H1 (cell line): ENCODE measurements around the gene KCNH1. TPM values are rescaled to one million over a fixed set of nuclear protein-coding genes. Genes with fewer than 3 reads are reported as not detected.

ENCODE experiments used
- CTCF ChIA-PET: fragments of 300-600 bp; sonication (Branson Sonifier 250); formaldehyde crosslinking; loops from one replicate; lab custom pipeline; 2021; ENCODE audit not compliant: partially characterized antibody; lab: Charles Lee
- POLR2A ChIA-PET: fragments of 300-600 bp; sonication (Branson Sonifier 250); formaldehyde crosslinking; loops from one replicate; lab custom pipeline; 2021; ENCODE audit warnings: inconsistent platforms; ENCODE audit not compliant: partially characterized antibody; lab: Charles Lee
- DNase-seq, 2 experiments: peaks; one replicate each; pipeline versions ENCODE4 v3.0.0 to v3.0.0-alpha.2; 2010 to 2022; ENCODE audit warnings: low spot score in 2 of 2, low read depth in 1 of 2, mixed read lengths in 1 of 2
- FAIRE-seq: peaks from 2 replicates; lab custom pipeline; 2011; peaks lifted over from hg19 to GRCh38; lab: Jason Lieb, UNC
- H2AFZ ChIP-seq: 2 replicates; pipeline ENCODE4 v1.8.1; 2012; ENCODE audit warnings: low read length, inconsistent platforms
- H2AK5ac ChIP-seq: 2 replicates; pipeline ENCODE4 v1.6.1; 2013; ENCODE audit warnings: low read depth, low read length
- H2BK120ac ChIP-seq: replicated peaks from 2 replicates; pipeline ENCODE3; 2013; ENCODE audit warnings: low read depth, low read length, inconsistent platforms
- H2BK12ac ChIP-seq: 2 replicates; pipeline ENCODE4 v1.6.1; 2013; ENCODE audit warnings: low read depth, low read length
- H2BK15ac ChIP-seq: 2 replicates; pipeline ENCODE4 v1.6.1; 2013; ENCODE audit warnings: low read length
- H2BK20ac ChIP-seq: 2 replicates; pipeline ENCODE4 v1.6.1; 2013; ENCODE audit warnings: low read length
- H2BK5ac ChIP-seq: 2 replicates; pipeline ENCODE4 v1.6.1; 2013; ENCODE audit warnings: low read depth, low read length
- H3K14ac ChIP-seq: 2 replicates; pipeline ENCODE4 v1.6.1; 2013; ENCODE audit warnings: inconsistent platforms; ENCODE audit not compliant: insufficient read length
- H3K18ac ChIP-seq: 2 replicates; pipeline ENCODE4 v1.6.1; 2013; ENCODE audit warnings: low read length; ENCODE audit errors: extremely low read depth
- H3K23ac ChIP-seq: 2 replicates; pipeline ENCODE4 v1.6.1; 2013; ENCODE audit warnings: inconsistent platforms; ENCODE audit not compliant: insufficient read length
- H3K23me2 ChIP-seq: 2 replicates; pipeline ENCODE4 v1.6.1; 2013; ENCODE audit warnings: low read depth, low read length
- H3K27ac ChIP-seq: 2 replicates; pipeline ENCODE4 v1.6.1; 2011; ENCODE audit warnings: low read depth, low read length, inconsistent platforms
- H3K27me3 ChIP-seq, 4 experiments: replicated peaks in 1 of 4; 1 replicate in 1 of 4; 2 replicates in 3 of 4; pipeline versions ENCODE4 v1.6.1 to v1.8.1; 2011 to 2013; ENCODE audit warnings: low read length in 3 of 4, mild to moderate bottlenecking in 3 of 4, inconsistent platforms in 2 of 4, mixed read lengths in 2 of 4, moderate library complexity in 1 of 4; ENCODE audit not compliant: control insufficient read depth in 3 of 4, insufficient read depth in 3 of 4; ENCODE audit errors: extremely low read depth in 1 of 4
- H3K36me3 ChIP-seq, 4 experiments: 2 replicates each; pipeline versions ENCODE4 v1.6.1 to v1.8.1; 2011 to 2013; ENCODE audit warnings: mild to moderate bottlenecking in 4 of 4, low read length in 3 of 4, moderate library complexity in 2 of 4, control low read depth in 1 of 4, inconsistent platforms in 1 of 4; ENCODE audit not compliant: insufficient read depth in 4 of 4, control insufficient read depth in 2 of 4
- H3K4ac ChIP-seq: replicated peaks from 2 replicates; pipeline ENCODE3; 2013; ENCODE audit warnings: low read length, low read depth, mixed read lengths, inconsistent platforms; ENCODE audit not compliant: insufficient read length
- H3K4me1 ChIP-seq, 4 experiments: replicated peaks in 1 of 4; 1 replicate in 1 of 4; 2 replicates in 3 of 4; pipeline versions ENCODE4 v1.6.1 to v1.8.1; 2011 to 2013; ENCODE audit warnings: low read length in 3 of 4, inconsistent platforms in 2 of 4, mixed read lengths in 1 of 4; ENCODE audit not compliant: insufficient read depth in 4 of 4, control insufficient read depth in 3 of 4
- H3K4me2 ChIP-seq, 2 experiments: 2 replicates each; pipeline versions ENCODE4 v1.6.1 to v1.8.1; 2011 to 2013; ENCODE audit warnings: low read depth in 2 of 2, low read length in 2 of 2, control low read depth in 1 of 2, inconsistent platforms in 1 of 2, mild to moderate bottlenecking in 1 of 2; ENCODE audit not compliant: insufficient read depth in 1 of 2
- H3K4me3 ChIP-seq, 4 experiments: fragments of 200-600, 300-600 bp in 1 of 4; sonication (generic), shearing (Covaris generic), sonication (Bioruptor Twin) in 1 of 4; 2 replicates each; pipeline versions ENCODE4 v1.5.1 to v1.8.1; 2011 to 2016; ENCODE audit warnings: low read length in 4 of 4, low read depth in 3 of 4, control low read depth in 2 of 4, inconsistent platforms in 2 of 4, mild to moderate bottlenecking in 2 of 4, mixed read lengths in 1 of 4, moderate library complexity in 1 of 4; ENCODE audit not compliant: insufficient read depth in 2 of 4; ENCODE audit errors: extremely low read depth in 1 of 4
- H3K56ac ChIP-seq: replicated peaks from 2 replicates; pipeline ENCODE3; 2013; ENCODE audit warnings: low read depth, mild to moderate bottlenecking, mixed read lengths, low read length, inconsistent platforms; ENCODE audit not compliant: insufficient read length
- H3K79me1 ChIP-seq: 2 replicates; pipeline ENCODE4 v1.6.1; 2013; ENCODE audit warnings: low read depth, low read length, control low read depth
- H3K79me2 ChIP-seq, 2 experiments: 2 replicates each; pipeline versions ENCODE4 v1.6.1 to v1.8.1; 2012 to 2013; ENCODE audit warnings: low read length in 2 of 2, mild to moderate bottlenecking in 2 of 2, inconsistent platforms in 1 of 2; ENCODE audit not compliant: insufficient read depth in 2 of 2, control insufficient read depth in 1 of 2
- H3K9ac ChIP-seq, 4 experiments: replicated peaks in 1 of 4; 1 replicate in 1 of 4; 2 replicates in 3 of 4; pipeline versions ENCODE4 v1.6.1 to v1.8.1; 2011 to 2013; ENCODE audit warnings: low read depth in 3 of 4, low read length in 3 of 4, control low read depth in 2 of 4, mild to moderate bottlenecking in 2 of 4, moderate library complexity in 2 of 4, inconsistent platforms in 1 of 4; ENCODE audit errors: extremely low read depth in 1 of 4
- H3K9me3 ChIP-seq, 2 experiments: 2 replicates each; pipeline versions ENCODE4 v1.6.1 to v1.8.1; 2012 to 2013; ENCODE audit warnings: mild to moderate bottlenecking in 2 of 2, moderate library complexity in 2 of 2, control low read depth in 1 of 2, inconsistent platforms in 1 of 2, low read depth in 1 of 2, low read length in 1 of 2, mixed read lengths in 1 of 2; ENCODE audit not compliant: insufficient read depth in 2 of 2
- H4K20me1 ChIP-seq, 2 experiments: replicated peaks in 1 of 2; 2 replicates each; pipeline versions ENCODE3 to v1.8.1; 2011 to 2013; ENCODE audit warnings: inconsistent platforms in 2 of 2, low read length in 2 of 2, mild to moderate bottlenecking in 1 of 2; ENCODE audit not compliant: insufficient read depth in 2 of 2, control insufficient read depth in 1 of 2
- H4K5ac ChIP-seq: 2 replicates; pipeline ENCODE4 v1.6.1; 2013; ENCODE audit warnings: low read length, low read depth, mixed read lengths, inconsistent platforms; ENCODE audit not compliant: insufficient read length
- H4K8ac ChIP-seq: 2 replicates; pipeline ENCODE4 v1.8.0; 2013; ENCODE audit warnings: mild to moderate bottlenecking, moderate library complexity, low read length, inconsistent platforms; ENCODE audit not compliant: insufficient read depth; ENCODE audit errors: extremely low read depth
- H4K91ac ChIP-seq: replicated peaks from 2 replicates; pipeline ENCODE3; 2013; ENCODE audit warnings: low read length, mixed read lengths, inconsistent platforms; ENCODE audit not compliant: insufficient read length
- ATF2 ChIP-seq: IDR thresholded peaks from 2 replicates; pipeline ENCODE4 v1.6.1; 2012; ENCODE audit warnings: low read length, inconsistent platforms
- BACH1 ChIP-seq: IDR thresholded peaks from 2 replicates; pipeline ENCODE4 v1.6.1; 2012; ENCODE audit warnings: low read length, improper control_type of control experiment
- CBX8 ChIP-seq: fragments of 300-800, 300-1000 bp; sonication (generic); IDR thresholded peaks from 2 replicates; pipeline ENCODE4 v1.7.1; 2016; ENCODE audit warnings: low read depth, low read length, borderline replicate concordance
- GABPA ChIP-seq: IDR thresholded peaks from 2 replicates; pipeline ENCODE4 v1.6.1; 2011; ENCODE audit warnings: mild to moderate bottlenecking, low read length, moderate library complexity, borderline replicate concordance; ENCODE audit not compliant: insufficient read depth
- JUN ChIP-seq: IDR thresholded peaks from 2 replicates; pipeline ENCODE4 v1.6.1; 2011; ENCODE audit warnings: low read depth, mild to moderate bottlenecking, improper control_type of control experiment, low read length
- KDM1A ChIP-seq: fragments of 200-600, 300-600 bp; sonication (generic); IDR thresholded peaks from 2 replicates; pipeline ENCODE4 v1.7.1; 2016; ENCODE audit warnings: mild to moderate bottlenecking, low read length, borderline replicate concordance
- KDM4A ChIP-seq: IDR thresholded peaks from one replicate; pipeline ENCODE4 v1.7.1; 2012; ENCODE audit warnings: low read depth, mild to moderate bottlenecking, moderate library complexity, low read length, inconsistent platforms; ENCODE audit not compliant: severe bottlenecking
- KDM5A ChIP-seq: fragments of 200-600 bp; IDR thresholded peaks from 2 replicates; pipeline ENCODE4 v1.7.1; 2012; ENCODE audit warnings: mild to moderate bottlenecking, low read length, inconsistent platforms, mixed read lengths
- SAP30 ChIP-seq: fragments of 300-600 bp; sonication (generic); IDR thresholded peaks from 2 replicates; pipeline ENCODE4 v1.7.1; 2012; ENCODE audit warnings: low read length, moderate library complexity, mild to moderate bottlenecking, inconsistent platforms; ENCODE audit not compliant: insufficient read depth, insufficient replicate concordance
- TAF7 ChIP-seq: optimal IDR thresholded peaks from 2 replicates; pipeline ENCODE3; 2011; ENCODE audit warnings: low read depth, mild to moderate bottlenecking, inconsistent platforms, low read length, moderate library complexity, borderline replicate concordance
- TEAD4 ChIP-seq: IDR thresholded peaks from 2 replicates; pipeline ENCODE4 v1.6.1; 2012; ENCODE audit warnings: low read depth, low read length, inconsistent platforms, mixed read lengths
- WGBS, 2 experiments: shearing (Covaris generic) in 1 of 2; methylation state at CpG; one replicate each; pipeline versions ENCODE4 v1.1.6 to v1.1.7; 2013 to 2015; ENCODE audit warnings: low lambda C conversion rate in 2 of 2, mixed read lengths in 2 of 2, inconsistent platforms in 1 of 2, low coverage in 1 of 2, missing lambda C conversion rate in 1 of 2; ENCODE audit not compliant: insufficient replicate concordance in 2 of 2, insufficient coverage in 1 of 2, insufficient read length in 1 of 2; ENCODE audit errors: extremely low coverage in 1 of 2, missing lambda C conversion rate in 1 of 2; 5-methylcytosine and 5-hydroxymethylcytosine counted together
- polyA plus RNA-seq, 7 experiments: library from polyadenylated mRNA; depleted of rRNA in 3 of 7; stranded (reverse) in 5 of 7; unstranded in 2 of 7; fragments of >200 nt in 5 of 7; fragments of 200-250 nt in 2 of 7; gene quantifications; 1 replicate in 5 of 7; 2 replicates in 1 of 7; 4 replicates in 1 of 7; pipeline versions ENCODE4 v1.2.1 to v1.2.3, GENCODE V29; 2011 to 2013; ENCODE audit warnings: missing spikeins in 2 of 7, mixed read lengths in 2 of 7
- total RNA-seq: library from RNA; stranded (reverse); fragmentation: NEBNext Ultra II Directional; extraction: Animal tissue kit (Norgen Biotek cat#: 25700); gene quantifications from 2 replicates; pipeline ENCODE4 v1.2.1, GENCODE V29; 2021

The KCNH1 gene
- total and polyA plus RNA-seq, 2 of the 8 experiments (the other 6 are each of a cell fraction or from before 2014, with no cell fraction given) = 0.27 to 0.34 TPM

- Histone ChIP-seq H2AFZ (peak overlapping the region; percentile 32; the same call in 1 of the 2 replicates), H2BK5ac (no peak overlapping the region), H3K4me3 (no peak overlapping the region), H3K9ac (no peak overlapping the region), H3K36me3 (no peaks in the 10 kb centered on the region), H3K79me1 (no peaks in the 10 kb centered on the region), H3K4me1 (no peaks in the 10 kb centered on the region), H3K9me3 (no peaks in the 10 kb centered on the region), H3K23ac (no peak overlapping the region), H2BK15ac (no peak overlapping the region), H3K23me2 (no peaks in the 10 kb centered on the region), H3K14ac (no peak overlapping the region), H3K79me2 (no peaks in the 10 kb centered on the region), H4K8ac (no peak overlapping the region), H3K56ac (no peak overlapping the region), H2AK5ac (no peak overlapping the region), H4K5ac (no peak overlapping the region), H3K27ac (no peak overlapping the region), H3K27me3 (no peaks in the 10 kb centered on the region), H2BK120ac (no peak overlapping the region), H4K91ac (no peak overlapping the region), H3K4ac (no peak overlapping the region), H3K18ac (no peak overlapping the region), H3K4me2 (no peak overlapping the region), H4K20me1 (no peaks in the 10 kb centered on the region), H2BK20ac (no peak overlapping the region), H2BK12ac (no peak overlapping the region)
- DNase-seq (no peak), FAIRE-seq (no peak)
- WGBS, 2 experiments = 87% methylated on average over 4 of the region's 4 CpGs; no CpG with 5 or more reads in 1 of the 2 experiments
- ChIA-PET CTCF (interaction anchor here (2.1 kb wide), 1 partner anchor 18 kb away, joined by 6 read pairs; no protein-coding TSS in a partner anchor), POLR2A (no interaction called here)
- TF ChIP-seq SAP30 (no peak), GABPA (no peak), JUN (no peak), KDM4A (no peak), ATF2 (no peak), CBX8 (no peak), KDM5A (no peak), BACH1 (no peak), TEAD4 (no peak), TAF7 (no peak), KDM1A (no peak)
Observed at GRCh38 chr1:210662291-210663050, 471.5 kb downstream of the KCNH1 start.
